Lung (tissue), 12 donors: ENCODE data around the gene SERPINB13. TPM values are rescaled to one million over a fixed set of nuclear protein-coding genes. Genes with fewer than 3 reads are reported as not detected.

Experiments used
- ATAC-seq: fragments of 200-7000 bp; cut with Tn5 transposase; one replicate; pipeline ENCODE4 v1.9.1; 2020; ENCODE audit warnings: moderate number of reproducible peaks; ENCODE audit not compliant: insufficient read depth, low FRiP score
- DNase-seq, 3 donors: peaks; one replicate each; pipeline ENCODE4 v3.0.0-alpha.2; 2013 to 2017
- H3K27ac ChIP-seq, 2 donors: one replicate each; pipeline ENCODE4 v1.5.1; 2013; ENCODE audit warnings: mild to moderate bottlenecking in 2 of 2, moderate library complexity in 2 of 2, control low read depth in 1 of 2, inconsistent platforms in 1 of 2, low read depth in 1 of 2, low read length in 1 of 2
- H3K27me3 ChIP-seq, 3 donors: one replicate each; pipeline ENCODE4 v1.5.1; 2013; ENCODE audit warnings: low read length in 2 of 3; ENCODE audit not compliant: control insufficient read depth in 3 of 3, insufficient read depth in 3 of 3
- H3K36me3 ChIP-seq, 4 donors: one replicate each; pipeline ENCODE4 v1.5.1; 2013; ENCODE audit warnings: low read length in 4 of 4, mild to moderate bottlenecking in 1 of 4, moderate library complexity in 1 of 4; ENCODE audit not compliant: control insufficient read depth in 4 of 4, insufficient read depth in 4 of 4
- H3K4me1 ChIP-seq, 5 donors: one replicate each; pipeline ENCODE4 v1.5.1; 2013; ENCODE audit warnings: low read length in 5 of 5, mild to moderate bottlenecking in 2 of 5, moderate library complexity in 1 of 5; ENCODE audit not compliant: control insufficient read depth in 5 of 5, insufficient read depth in 5 of 5
- H3K4me3 ChIP-seq: one replicate; pipeline ENCODE4 v1.5.1; 2013; ENCODE audit warnings: mild to moderate bottlenecking, control low read depth, moderate library complexity
- H3K9ac ChIP-seq, 2 donors: one replicate each; pipeline ENCODE4 v1.5.1; 2013; ENCODE audit warnings: low read length in 2 of 2, control low read depth in 1 of 2; ENCODE audit not compliant: insufficient read depth in 1 of 2
- H3K9me3 ChIP-seq, 4 donors: one replicate each; pipeline ENCODE4 v1.5.1; 2013; ENCODE audit warnings: low read length in 3 of 4, mild to moderate bottlenecking in 1 of 4, moderate library complexity in 1 of 4; ENCODE audit not compliant: control insufficient read depth in 4 of 4, insufficient read depth in 3 of 4
- WGBS, 2 donors: extraction: QIAGEN DNeasy Blood & Tissue Kit; methylation state at CpG; one replicate each; pipeline ENCODE4 v1.1.7; 2013; 5-methylcytosine and 5-hydroxymethylcytosine counted together
- polyA plus RNA-seq, 2 donors: library from polyadenylated mRNA; stranded (reverse); fragments of 200-250 nt; gene quantifications; one replicate each; pipeline ENCODE4 v1.2.1, GENCODE V29; 2013
- total RNA-seq, 2 donors: library from RNA; depleted of rRNA in 1 of 2; stranded (reverse); fragments of >200 nt in 1 of 2; gene quantifications; one replicate each; pipeline ENCODE4 v1.2.1, GENCODE V29; 2014 to 2021
- TF ChIP-seq, protein P1 (sequence below): IDR thresholded peaks from 2 replicates; pipeline ENCODE4 v1.5.1; 2012; ENCODE audit warnings: mild to moderate bottlenecking; ENCODE audit errors: control extremely low read depth, extremely low read depth
- donor health status: control.
- donor health status: control.
- donor health status: Bipolar disorder and iron deficiency.
- donor health status: healthy.
- donor health status: DM: yes; HTN: yes; CAD: no.

SERPINB13 gene
- total and polyA plus RNA-seq, 4 donors: 0.20 to 1.4 (median 0.20) TPM; not detected in 1

GRCh38 chr18:63544017-63544416 lies 43.1 kb upstream of the SERPINB13 start:
- TF ChIP-seq, protein P1, sequence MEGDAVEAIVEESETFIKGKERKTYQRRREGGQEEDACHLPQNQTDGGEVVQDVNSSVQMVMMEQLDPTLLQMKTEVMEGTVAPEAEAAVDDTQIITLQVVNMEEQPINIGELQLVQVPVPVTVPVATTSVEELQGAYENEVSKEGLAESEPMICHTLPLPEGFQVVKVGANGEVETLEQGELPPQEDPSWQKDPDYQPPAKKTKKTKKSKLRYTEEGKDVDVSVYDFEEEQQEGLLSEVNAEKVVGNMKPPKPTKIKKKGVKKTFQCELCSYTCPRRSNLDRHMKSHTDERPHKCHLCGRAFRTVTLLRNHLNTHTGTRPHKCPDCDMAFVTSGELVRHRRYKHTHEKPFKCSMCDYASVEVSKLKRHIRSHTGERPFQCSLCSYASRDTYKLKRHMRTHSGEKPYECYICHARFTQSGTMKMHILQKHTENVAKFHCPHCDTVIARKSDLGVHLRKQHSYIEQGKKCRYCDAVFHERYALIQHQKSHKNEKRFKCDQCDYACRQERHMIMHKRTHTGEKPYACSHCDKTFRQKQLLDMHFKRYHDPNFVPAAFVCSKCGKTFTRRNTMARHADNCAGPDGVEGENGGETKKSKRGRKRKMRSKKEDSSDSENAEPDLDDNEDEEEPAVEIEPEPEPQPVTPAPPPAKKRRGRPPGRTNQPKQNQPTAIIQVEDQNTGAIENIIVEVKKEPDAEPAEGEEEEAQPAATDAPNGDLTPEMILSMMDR: no peak
- H3K36me3 ChIP-seq: no peaks in the 10 kb centered on the region
- ATAC-seq (no peak), DNase-seq (no peak)
- 87 to 88% methylated on average over 2 of the region's 2 CpGs for WGBS, 2 donors
- H3K27me3 ChIP-seq: peaks cover 0 to 3% (median 0%) of the 10 kb centered on the region in 3 donors
- H3K27ac ChIP-seq: no peak overlapping the region
- peaks cover 0 to 2% (median 0%) of the 10 kb centered on the region in 5 donors for H3K4me1 ChIP-seq
- no peaks in the 10 kb centered on the region for H3K9me3 ChIP-seq
- no peak overlapping the region for H3K9ac ChIP-seq
- no peak overlapping the region for H3K4me3 ChIP-seq

- no peak for DNase-seq
- TF ChIP-seq, protein P1: no peak
- Histone ChIP-seq H3K36me3 (no peaks in the 10 kb centered on the region), H3K4me1 (peaks cover 0 to 2% (median 0%) of the 10 kb centered on the region in 5 donors), H3K9ac (no peak overlapping the region), H3K4me3 (no peak overlapping the region), H3K9me3 (no peaks in the 10 kb centered on the region), H3K27ac (no peak overlapping the region), H3K27me3 (peaks cover 0 to 3% (median 0%) of the 10 kb centered on the region in 3 donors)
- ATAC-seq: peak; percentile 19
- WGBS, 2 donors: 75 to 89% methylated on average over 3 of the region's 3 CpGs
These were observed 42.1 kb upstream of the SERPINB13 start for GRCh38 chr18:63545000-63545399.

GRCh38 chr18:63550068-63550467 lies 37.1 kb upstream of the SERPINB13 start:
- Histone ChIP-seq H3K4me3 (no peak overlapping the region), H3K36me3 (no peaks in the 10 kb centered on the region), H3K9me3 (no peaks in the 10 kb centered on the region), H3K9ac (no peak overlapping the region), H3K4me1 (peaks cover 0 to 7% (median 0%) of the 10 kb centered on the region in 5 donors), H3K27me3 (peaks cover 0 to 3% (median 0%) of the 10 kb centered on the region in 3 donors), H3K27ac (no peak overlapping the region)
- TF ChIP-seq, protein P1: no peak
- ATAC-seq: no peak
- 43 to 78% methylated on average over 1 of the region's 1 CpG for WGBS, 2 donors
- no peak for DNase-seq

DNA sequence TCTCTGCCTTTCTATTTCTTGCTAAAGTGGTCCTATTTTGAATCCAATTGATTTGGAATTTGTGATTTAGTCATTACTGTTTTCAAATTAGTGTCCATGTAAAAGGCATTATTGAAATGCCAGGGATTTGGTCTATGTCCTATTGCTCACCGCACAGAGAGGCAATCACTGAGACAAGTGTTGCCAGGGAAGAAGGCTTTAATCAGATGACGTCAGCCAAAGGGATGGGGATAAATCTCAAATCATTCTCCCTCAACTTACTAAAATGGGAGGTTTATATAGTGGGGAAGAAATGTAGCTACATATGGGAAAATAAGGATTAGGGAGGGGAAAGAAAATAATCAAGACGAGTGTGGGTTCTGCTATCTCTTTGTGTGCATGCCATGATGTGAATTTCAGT lies 35.4 kb upstream of the SERPINB13 start:
- Histone ChIP-seq H3K4me3 (no peak overlapping the region), H3K27me3 (peaks cover 0 to 3% (median 0%) of the 10 kb centered on the region in 3 donors), H3K36me3 (no peaks in the 10 kb centered on the region), H3K9ac (no peak overlapping the region), H3K9me3 (no peaks in the 10 kb centered on the region), H3K27ac (no peak overlapping the region), H3K4me1 (peaks cover 0 to 7% (median 0%) of the 10 kb centered on the region in 5 donors)
- WGBS, 2 donors: 89 to 94% methylated on average over 3 of the region's 3 CpGs
- TF ChIP-seq, protein P1: no peak
- ATAC-seq (no peak), DNase-seq (no peak)
